NCI-H526 treated with DMSO at 0.1 percent for 48 hours (cell line): ENCODE data around the gene SORCS1.

Experiments used
- DNase-seq: peaks from one replicate; lab custom pipeline; 2025; lab: John Stamatoyannopoulos, UW

The SORCS1 gene

DNA sequence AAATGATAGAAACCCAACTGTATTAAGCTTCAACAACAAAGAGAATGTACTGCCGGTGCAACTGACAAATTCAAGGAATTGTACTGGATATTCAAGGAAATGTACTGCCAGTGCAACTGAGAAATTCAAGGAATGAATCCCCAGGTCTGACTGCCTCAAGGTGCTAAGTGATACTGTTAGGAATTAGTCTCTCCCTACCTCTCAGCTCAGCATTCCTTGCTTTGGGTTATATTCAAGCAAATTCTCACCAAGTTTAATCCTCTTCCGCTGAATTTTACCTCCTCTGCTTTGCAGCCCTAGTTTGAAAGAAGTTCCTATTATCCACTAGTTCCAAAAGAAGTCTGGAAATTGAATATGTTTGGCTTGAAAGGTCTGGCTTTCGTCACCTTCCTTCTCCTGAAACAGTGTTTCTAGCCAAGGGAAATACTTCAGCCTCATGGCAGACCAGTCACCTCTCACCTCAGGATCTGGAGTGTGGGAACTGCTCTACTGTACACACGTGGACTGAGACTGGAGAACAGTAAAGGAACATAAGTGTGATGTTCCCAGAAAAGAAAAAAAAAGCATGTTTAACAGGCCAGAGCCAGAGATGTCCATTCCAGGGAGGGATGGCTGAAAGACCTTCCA lies 60.4 kb downstream of the SORCS1 start:
- no peak for DNase-seq

DNA sequence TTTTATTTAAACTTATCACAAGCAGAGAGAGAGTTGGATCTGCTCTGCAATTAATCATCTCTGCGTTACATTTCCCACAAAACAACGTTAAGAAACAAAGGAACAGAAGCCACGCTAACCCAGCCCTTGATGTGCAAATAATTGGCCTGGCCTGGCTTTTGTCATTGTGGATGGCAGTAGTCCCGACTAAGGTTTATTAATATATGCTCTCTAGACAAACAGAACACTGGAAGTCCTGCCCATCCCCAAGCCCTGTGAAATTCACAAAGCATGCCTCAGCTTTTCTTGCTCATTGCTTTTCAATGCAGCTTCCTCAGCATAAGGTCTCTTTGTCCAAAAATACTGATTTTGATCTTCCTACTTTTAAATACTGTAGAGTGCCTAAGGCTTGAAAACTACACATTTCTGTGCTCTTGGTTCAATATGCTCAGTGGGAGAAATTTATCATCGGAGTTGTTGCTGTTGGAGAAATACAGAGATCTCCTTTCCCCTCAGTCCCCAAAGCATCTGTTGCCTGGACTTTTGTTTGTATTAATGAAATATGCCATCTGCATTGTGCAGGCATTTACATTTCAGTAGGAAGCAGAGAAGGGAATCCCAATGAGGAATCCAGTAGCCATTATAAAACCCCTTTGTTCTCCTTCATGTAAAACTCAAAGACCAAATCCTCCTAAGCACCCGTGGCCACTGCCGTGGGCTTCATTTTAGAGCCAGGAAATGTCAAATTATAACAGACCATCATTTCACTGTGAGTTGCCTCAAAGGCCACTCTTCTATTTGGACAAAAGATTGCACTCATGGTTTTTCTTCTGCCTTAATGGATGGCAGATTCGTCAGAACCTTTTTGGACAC lies 61.1 kb downstream of the SORCS1 start:
- DNase-seq = no peak

DNA sequence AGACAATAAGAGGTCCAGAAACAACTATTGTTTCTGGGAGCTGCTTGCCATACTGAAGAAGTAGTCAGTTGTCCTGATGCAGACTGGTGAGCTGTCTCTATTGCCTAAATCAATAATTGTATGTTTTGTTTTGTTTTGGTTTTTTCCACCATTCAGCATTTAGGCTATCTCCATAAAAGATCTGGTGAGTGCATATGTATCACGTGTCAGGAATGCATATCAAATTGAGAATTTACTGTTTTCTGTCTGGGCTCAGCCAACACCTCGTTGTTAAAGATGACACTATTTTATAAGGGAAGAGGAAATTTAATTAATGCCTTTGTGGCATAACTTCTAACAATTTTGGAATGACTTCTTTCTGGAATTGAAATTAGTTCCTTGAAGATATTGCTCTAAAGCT lies 66.2 kb downstream of the SORCS1 start:
- DNase-seq = no peak

DNA sequence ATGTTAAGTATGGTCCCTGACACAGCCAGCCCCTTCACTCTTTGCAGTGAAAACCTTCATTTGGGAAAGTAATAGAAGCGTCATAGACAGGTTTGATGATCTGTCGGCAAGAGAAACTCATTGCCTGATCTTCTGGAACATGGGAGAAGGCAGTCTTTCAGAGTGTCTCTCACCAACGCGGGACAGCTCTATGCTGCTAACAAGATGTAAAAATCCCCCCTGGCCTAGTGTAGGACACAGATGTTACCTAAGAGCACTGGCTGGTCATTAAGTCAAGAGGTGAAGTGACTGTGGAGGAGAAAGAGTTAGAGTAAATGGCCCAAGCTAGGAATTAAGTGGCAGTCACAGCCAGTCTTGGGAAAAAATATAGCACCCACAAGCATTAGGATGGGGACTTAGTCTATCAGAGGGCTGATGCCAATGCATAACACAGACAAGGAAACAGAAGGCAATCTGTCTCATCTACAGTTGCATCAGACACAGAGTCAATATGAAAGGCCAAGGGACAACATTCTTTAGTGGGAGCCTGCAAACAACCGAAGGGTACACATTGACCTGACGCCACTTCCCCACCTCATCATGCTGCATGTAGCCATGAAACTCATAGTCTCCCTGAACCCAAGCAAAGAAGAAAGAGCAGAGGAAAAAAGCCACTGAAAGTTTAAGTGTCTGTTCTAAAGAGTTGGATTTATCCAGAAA lies 69.5 kb downstream of the SORCS1 start:
- no peak for DNase-seq

GRCh38 chr10:107092321-107092720 lies 72.2 kb downstream of the SORCS1 start:
- DNase-seq = no peak

DNA sequence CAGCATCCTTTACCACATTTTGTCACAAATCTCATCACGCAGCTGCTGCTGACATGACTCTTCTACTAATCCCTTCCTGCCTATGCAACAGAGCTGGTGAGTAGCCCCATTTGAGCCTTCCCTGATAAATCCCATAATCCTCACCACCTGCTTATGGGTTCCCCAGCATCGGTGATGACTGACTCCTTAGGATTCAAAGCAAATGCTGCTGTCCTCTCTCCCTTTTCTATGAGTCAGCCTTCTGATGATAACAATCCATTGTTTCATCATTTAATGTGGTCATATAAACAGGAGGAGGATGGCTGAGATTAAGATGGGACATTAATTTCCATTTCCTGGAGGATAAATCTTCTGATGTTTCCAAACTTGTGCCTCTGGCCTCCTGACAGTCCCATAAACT lies 73.4 kb downstream of the SORCS1 start:
- DNase-seq = no peak

DNA sequence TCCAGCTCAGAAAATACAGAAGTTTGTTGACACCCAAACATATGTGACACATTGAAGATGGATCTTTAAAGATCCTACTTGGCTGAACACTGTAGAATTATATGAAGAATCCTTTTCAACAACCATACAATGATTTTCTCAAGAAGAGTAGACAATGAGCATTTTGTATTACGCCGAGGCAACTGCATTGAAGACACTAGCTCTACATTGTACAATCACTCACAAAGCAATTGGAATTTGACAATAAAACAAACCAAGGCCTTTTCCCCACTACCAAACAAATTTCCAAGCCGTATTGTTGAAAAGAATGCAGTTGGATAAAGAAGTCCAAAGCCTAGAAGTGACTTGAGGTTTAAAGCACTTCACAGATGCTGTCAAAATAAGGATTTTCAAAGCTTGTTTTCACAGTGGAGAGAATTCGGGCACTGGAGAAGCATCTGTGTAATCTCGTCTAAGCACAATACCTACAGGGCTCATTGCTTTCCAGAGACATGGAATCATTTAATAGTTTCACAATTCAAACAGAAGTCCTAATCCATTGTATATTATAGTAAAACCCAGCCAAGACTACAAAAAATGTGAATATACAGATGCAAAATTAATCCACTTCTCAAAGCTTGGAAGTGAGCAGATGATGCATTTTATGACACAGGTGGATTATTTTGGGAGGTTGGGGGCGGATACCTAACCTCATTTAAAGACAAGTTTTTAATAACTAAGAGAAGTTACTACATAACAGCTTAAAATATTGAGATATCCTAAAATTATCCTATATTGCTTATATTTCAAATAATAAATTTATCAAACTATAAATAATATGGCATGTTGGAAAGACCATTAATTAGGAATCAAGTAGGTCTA lies 78.6 kb downstream of the SORCS1 start:
- no peak for DNase-seq

DNA sequence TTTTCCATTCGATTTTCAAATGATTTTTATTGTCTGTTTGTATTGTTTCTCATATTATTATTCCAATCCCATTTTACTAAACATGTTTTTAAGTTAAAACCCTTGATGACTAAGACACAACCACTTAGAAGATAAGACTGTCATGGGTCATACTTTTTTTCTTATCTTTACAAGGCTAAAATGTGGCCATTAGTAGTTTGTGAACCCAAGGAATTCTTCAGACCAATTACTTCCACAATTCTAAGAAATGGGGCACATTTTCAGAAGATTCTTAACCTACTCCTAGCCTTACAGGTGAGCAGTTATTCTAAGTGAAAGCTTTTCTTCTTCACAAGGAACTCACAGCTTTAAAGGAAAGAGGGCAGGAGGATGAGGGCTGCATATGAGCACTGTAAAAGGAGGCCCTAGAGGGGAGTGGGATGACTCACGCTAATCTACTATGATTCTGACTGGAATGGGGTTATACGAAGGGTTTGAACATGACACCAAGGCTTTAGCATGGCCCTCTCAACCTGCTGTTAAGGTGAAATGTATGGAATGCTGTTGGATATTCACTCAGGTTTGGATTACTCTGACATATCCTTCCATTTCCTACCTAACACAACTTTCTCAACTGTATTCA lies 81.0 kb downstream of the SORCS1 start:
- no peak for DNase-seq

- DNase-seq = no peak
Observed at GRCh38 chr10:107081644-107082043, 82.9 kb downstream of the SORCS1 start.

DNA sequence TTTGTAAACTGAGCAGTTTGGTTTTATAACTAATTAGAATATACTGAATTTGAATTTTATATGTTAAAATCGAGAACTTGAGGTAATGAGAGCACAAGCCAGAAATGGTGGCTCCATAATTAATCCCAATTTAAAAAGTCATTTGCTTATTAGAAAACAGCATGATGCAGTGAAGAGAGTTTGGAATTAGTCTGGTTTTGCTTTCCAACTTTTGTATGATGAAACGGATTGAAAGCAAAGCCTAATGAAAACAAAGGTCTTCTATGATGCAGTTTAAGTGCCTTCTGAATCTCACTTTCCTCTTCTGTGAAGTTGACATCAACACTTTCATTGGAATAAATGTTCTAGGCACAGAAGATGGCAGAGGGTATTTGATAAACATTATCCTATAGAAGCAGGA lies 89.4 kb downstream of the SORCS1 start:
- DNase-seq = no peak

GRCh38 chr10:107072786-107073185 lies 91.7 kb downstream of the SORCS1 start:
- no peak for DNase-seq

DNA sequence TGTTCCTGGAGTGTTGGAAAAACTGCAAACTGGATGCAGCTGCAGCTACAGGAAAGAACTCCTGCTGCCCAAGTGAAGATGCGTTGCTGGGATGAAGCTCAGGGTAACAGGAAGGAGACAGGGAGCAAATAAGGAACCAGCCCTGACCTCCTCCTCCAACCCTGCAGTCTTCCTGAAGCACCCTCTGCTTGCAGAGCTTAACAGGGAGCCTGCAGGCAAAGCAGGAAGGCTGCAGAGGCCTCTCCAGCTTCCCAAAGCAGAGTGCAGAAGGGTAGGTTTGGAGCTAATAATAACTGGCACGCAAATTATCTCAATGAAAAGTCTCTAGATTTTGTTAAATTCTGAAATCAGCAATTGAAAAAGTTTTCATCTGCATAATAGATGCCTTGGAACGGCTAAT lies 92.5 kb downstream of the SORCS1 start:
- DNase-seq = no peak

DNA sequence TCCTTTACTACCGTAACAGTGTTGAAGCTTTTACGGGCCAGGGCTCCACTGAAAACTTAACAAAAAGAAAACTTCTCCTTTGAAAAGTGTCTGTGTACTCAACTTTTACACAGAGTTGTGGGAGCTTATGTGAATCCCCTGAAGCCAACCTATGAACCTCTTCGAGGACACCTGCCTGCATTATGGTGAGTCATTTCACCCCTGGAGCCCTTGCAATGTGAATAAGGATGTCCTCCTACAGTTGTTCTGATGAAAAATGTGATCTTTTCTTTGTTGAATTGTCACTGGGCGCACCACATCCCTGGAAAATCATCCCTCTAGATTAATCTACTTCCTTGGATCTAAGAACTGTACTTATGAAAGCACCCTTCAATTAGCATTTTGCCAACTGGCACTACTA lies 93.2 kb downstream of the SORCS1 start:
- no peak for DNase-seq

DNA sequence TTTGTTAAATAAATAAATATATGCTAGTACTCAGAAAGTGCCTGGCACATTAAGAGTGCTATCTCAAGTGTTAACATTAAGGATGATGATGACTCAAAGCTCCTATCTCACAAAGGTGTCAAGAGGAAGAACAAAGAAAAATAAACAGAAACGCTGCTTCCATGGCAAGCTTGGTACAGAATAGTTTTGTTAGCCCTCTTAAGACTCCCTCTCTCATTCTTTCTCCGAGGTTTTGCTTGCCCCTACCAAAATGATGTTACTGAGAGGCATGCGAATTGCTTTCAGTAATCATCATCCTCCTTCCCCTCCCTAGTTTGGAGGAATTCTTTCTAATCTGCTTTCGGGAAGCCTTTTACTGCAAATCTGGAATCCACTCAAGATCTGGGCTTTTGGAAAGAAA lies 96.7 kb downstream of the SORCS1 start:
- DNase-seq = no peak

DNA sequence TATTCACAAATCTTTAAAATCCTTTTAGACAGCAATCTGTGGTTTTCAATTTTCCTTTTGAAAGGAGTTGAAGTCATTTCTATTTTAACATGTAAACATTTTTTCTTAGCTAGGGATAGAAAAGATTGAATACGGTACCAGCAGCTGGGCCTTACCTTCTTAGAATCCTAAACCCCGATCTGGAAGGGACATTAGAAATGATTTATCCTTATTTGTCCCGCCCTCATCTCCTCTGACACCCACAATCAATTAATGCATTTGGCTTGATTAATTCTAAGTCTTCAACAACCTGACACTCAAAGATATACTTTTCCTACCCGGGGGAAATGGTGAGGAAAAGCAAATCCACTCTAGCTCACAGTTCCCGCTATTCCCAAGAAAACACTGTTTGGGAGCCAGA lies 100.4 kb downstream of the SORCS1 start:
- DNase-seq = no peak

- DNase-seq = no peak
Observed at GRCh38 chr10:107059872-107060271, 104.6 kb downstream of the SORCS1 start.

DNA sequence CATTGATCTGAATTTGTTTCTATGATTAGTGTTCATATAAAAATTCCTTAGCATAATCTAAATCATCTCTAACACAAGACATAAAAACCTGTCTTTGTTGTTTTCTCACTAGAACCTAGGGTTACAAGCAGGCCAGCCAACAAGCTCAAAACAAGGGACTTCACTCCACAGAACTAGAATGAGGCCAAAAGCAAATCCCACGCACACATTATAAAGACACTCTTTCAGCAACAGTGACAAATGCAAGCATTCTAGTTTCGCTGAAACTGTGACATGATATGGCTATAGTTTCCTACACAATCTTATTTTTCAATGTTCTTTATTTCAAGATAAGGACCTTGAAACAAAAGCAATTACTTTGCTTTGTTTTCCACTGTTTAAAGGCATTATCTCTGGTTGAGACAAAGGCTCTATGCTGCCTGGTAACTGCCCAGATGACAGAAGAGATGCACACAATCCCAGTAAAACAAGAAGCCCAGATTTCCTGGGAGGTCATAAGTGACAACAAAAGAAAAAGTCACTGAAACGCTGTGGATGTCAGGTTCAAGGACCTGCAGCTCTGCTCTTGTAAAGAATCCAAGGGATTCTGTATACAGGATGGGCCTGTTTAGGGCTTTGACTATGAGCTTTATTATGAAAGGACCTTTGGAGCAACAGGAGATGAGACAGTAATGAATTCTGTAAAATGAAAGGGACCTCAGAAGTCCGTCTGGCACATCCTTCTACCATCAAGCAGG lies 105.3 kb downstream of the SORCS1 start:
- no peak for DNase-seq

DNA sequence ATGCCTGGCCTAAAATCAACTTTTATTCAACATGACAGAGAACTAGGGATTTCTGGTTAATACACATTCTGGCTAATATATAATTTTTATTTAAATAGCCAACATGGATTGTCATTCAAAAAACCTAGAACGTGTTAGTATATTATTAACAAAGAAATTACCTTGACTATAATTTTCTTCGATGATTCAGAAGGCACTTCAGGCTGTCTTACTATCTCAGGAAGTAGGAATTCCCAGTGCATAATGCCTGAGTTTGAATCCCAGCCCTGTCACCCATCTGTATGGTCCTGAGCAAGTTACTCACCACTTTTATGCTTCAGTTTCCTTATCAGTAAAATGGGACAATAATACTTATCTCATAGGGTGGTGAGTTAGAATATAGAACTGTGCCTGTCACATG lies 106.2 kb downstream of the SORCS1 start:
- DNase-seq = no peak

DNA sequence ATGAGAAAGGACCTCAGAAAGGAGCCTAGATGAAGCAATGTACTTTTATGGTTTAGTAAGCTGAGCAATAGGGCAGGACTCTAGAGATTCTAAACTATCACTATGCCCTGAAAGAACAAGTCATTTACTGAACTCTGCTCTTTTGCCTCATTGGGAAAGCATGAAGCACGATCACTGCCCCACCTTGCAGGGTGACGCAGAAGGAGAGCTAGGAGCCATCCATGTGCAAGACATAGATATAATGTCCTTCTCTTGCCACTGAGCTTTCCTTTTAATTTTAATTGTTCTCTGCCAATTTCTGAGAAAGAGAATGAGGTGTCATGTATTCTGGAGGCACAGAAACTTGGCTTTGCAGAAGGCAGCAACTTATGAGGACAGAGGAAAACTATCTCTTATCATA lies 108.3 kb downstream of the SORCS1 start:
- no peak for DNase-seq

DNA sequence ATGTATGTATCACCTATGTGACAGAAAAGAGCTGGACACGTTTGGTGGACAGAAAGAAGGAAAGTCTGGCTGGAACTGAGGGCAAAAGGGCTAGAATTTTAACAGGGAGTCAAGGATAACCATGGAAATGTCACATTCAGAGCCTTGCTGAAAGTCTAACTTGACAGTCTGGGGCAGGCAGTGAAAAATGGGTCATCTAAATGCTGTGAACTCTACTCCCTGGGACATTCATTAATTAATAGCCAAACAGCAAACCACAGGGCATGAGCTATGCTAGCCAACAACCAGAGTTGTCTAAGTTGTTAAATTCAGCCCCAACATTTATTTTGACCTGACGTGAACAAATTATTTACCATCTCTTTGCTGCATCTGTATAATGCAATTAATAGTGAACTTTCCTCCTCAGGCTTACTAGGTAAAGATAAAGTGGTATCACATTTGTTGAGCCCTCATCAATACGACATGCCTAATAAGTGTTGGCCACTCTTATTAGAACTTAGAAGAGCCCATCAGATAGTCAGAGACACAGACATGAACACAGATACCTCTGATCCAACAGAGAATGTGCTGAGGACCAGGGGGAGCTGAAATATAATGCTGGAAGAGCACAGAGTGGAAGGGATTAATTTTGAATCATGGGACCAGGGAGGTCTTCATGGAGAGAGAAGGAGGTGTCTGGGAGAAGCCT lies 109.9 kb downstream of the SORCS1 start:
- no peak for DNase-seq
